ENCODE results near the gene PKIG.

GRCh38 chr20:44664131-44664530 is 81.8 kb downstream of the PKIG start:
- TF ChIP-seq CTCF (IDR thresholded peaks at IDR 0.05) (no peak), POLR2A (IDR thresholded peaks at IDR 0.05) (no peak)
